ENCODE measurements around the gene AGO4.
A peak's percentile ranks its signal among the peaks of the same experiment; 100 is the strongest.
"Not testable (repeated sequence)": the region's sequence is repeated elsewhere in the genome, so short reads cannot be mapped to it uniquely, and the experiment has no call there.

Gene AGO4

GRCh38 chr1:35788139-35788538 lies 19.7 kb upstream of the AGO4 start:
- Histone ChIP-seq H3K4me1 (ENCODE audit: control insufficient read depth in 1 of 2, insufficient read depth in 1 of 2, low read depth in 1 of 2, low read length in 1 of 2) (peaks cover 12 to 13% of the 10 kb centered on the region in 2 experiments), H3K27me3 (no peaks in the 10 kb centered on the region), H3K4me3 (ENCODE audit: low read depth in 1 of 2, low read length in 1 of 2) (no peak overlapping the region), H3K36me3 (no peaks in the 10 kb centered on the region), H3K9me3 (no peaks in the 10 kb centered on the region), H3K27ac (no peak overlapping the region)
- TF ChIP-seq, protein P1, sequence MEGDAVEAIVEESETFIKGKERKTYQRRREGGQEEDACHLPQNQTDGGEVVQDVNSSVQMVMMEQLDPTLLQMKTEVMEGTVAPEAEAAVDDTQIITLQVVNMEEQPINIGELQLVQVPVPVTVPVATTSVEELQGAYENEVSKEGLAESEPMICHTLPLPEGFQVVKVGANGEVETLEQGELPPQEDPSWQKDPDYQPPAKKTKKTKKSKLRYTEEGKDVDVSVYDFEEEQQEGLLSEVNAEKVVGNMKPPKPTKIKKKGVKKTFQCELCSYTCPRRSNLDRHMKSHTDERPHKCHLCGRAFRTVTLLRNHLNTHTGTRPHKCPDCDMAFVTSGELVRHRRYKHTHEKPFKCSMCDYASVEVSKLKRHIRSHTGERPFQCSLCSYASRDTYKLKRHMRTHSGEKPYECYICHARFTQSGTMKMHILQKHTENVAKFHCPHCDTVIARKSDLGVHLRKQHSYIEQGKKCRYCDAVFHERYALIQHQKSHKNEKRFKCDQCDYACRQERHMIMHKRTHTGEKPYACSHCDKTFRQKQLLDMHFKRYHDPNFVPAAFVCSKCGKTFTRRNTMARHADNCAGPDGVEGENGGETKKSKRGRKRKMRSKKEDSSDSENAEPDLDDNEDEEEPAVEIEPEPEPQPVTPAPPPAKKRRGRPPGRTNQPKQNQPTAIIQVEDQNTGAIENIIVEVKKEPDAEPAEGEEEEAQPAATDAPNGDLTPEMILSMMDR (IDR thresholded peaks at IDR 0.05) = no peak

DNA sequence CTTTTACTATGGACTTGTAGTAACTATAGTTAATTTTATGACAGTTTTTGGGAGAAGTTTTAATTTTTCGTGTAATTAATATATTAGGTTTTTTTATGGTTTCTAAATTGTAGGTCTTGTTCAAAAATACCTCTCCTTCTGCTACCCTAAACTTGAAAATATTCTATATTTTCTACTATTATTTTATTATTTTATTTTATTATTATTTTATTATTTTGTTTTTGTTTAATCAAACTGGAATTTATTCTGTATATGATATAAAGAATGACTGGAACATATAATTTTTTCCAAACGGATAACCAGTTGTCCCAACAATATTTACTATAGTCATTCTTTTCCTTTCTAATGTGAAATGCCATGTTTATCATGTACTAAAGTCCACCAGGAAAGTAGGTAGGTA lies 17.1 kb upstream of the AGO4 start:
- H3K9me3 ChIP-seq = no peaks in the 10 kb centered on the region
- no peak overlapping the region for H3K27ac ChIP-seq
- no peaks in the 10 kb centered on the region for H3K4me1 ChIP-seq (ENCODE audit: control insufficient read depth in 1 of 2, insufficient read depth in 1 of 2, low read depth in 1 of 2, low read length in 1 of 2)
- no peak overlapping the region for H3K4me3 ChIP-seq (ENCODE audit: low read depth in 1 of 2, low read length in 1 of 2)
- TF ChIP-seq, protein P1 (IDR thresholded peaks at IDR 0.05) = no peak
- H3K36me3 ChIP-seq = no peaks in the 10 kb centered on the region
- H3K27me3 ChIP-seq = no peaks in the 10 kb centered on the region

- Histone ChIP-seq H3K4me3 (ENCODE audit: low read depth in 1 of 2, low read length in 1 of 2) (no peak overlapping the region), H3K27ac (no peak overlapping the region), H3K9me3 (no peaks in the 10 kb centered on the region), H3K4me1 (ENCODE audit: control insufficient read depth in 1 of 2, insufficient read depth in 1 of 2, low read depth in 1 of 2, low read length in 1 of 2) (peaks cover 11 to 12% of the 10 kb centered on the region in 2 experiments), H3K27me3 (no peaks in the 10 kb centered on the region), H3K36me3 (no peaks in the 10 kb centered on the region)
- TF ChIP-seq, protein P1 (IDR thresholded peaks at IDR 0.05) = no peak
These were observed 12.5 kb upstream of the AGO4 start for GRCh38 chr1:35795295-35795694.

- H3K9me3 ChIP-seq = no peaks in the 10 kb centered on the region
- peaks cover 29 to 32% of the 10 kb centered on the region in 2 experiments for H3K4me1 ChIP-seq (ENCODE audit: control insufficient read depth in 1 of 2, insufficient read depth in 1 of 2, low read depth in 1 of 2, low read length in 1 of 2)
- H3K36me3 ChIP-seq = no peaks in the 10 kb centered on the region
- TF ChIP-seq, protein P1 (IDR thresholded peaks at IDR 0.05) = no peak
- no peaks in the 10 kb centered on the region for H3K27me3 ChIP-seq
- no peak overlapping the region for H3K4me3 ChIP-seq (ENCODE audit: low read depth in 1 of 2, low read length in 1 of 2)
- no peak overlapping the region for H3K27ac ChIP-seq
These were observed 10.4 kb upstream of the AGO4 start for GRCh38 chr1:35797380-35797779.

DNA sequence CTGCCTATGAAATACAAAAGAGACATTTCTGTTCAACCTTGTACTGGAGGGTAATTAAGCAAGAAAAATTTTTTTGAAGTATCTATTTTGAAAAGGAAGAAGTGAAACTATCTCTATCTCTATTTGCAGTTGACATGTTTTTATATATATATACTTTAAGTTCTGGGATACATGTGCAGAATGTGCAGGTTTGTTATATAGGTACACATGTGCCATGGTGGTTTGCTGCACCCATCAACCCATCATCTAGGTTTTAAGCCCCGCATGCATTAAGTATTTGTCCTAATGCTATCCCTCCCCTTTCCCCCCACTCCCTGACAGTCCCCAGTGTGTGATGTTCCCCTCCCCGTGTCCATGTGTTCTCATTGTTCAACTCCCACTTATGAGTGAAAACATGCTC lies 9.8 kb upstream of the AGO4 start:
- not testable (repeated sequence) for H3K27ac ChIP-seq; H3K9me3 ChIP-seq; H3K36me3 ChIP-seq; H3K27me3 ChIP-seq; H3K4me3 ChIP-seq (ENCODE audit: low read depth in 1 of 2, low read length in 1 of 2)
- H3K4me1 ChIP-seq (ENCODE audit: control insufficient read depth in 1 of 2, insufficient read depth in 1 of 2, low read depth in 1 of 2, low read length in 1 of 2) = peaks cover 33 to 39% of the 10 kb centered on the region in 2 experiments

GRCh38 chr1:35800167-35800887 lies 7.5 kb upstream of the AGO4 start:
- H3K27ac ChIP-seq = peak overlapping the region; percentile 100
- not testable (repeated sequence) for H3K36me3 ChIP-seq, H3K27me3 ChIP-seq, H3K9me3 ChIP-seq
- H3K4me1 ChIP-seq (ENCODE audit: control insufficient read depth in 1 of 2, insufficient read depth in 1 of 2, low read depth in 1 of 2, low read length in 1 of 2) = peaks cover 56 to 62% of the 10 kb centered on the region in 2 experiments
- peak overlapping the region; percentile 36 to 51 for H3K4me3 ChIP-seq (ENCODE audit: low read depth in 1 of 2, low read length in 1 of 2)
